Muscle of arm (tissue), 12 donors: ENCODE results near the gene AGMAT. TPM values are rescaled to one million over a fixed set of nuclear protein-coding genes. Genes with fewer than 3 reads are reported as not detected.
A peak's percentile ranks its signal among the peaks of the same experiment; 100 is the strongest.

Experiments used
- DNase-seq: peaks from one replicate; pipeline ENCODE4 v3.0.0-alpha.2; 2013
- polyA plus RNA-seq, 12 donors: library from polyadenylated mRNA; unstranded; fragments of 120-200 nt; gene quantifications; one replicate each; pipeline ENCODE4 v1.2.1, GENCODE V29; 2013; ENCODE audit not compliant: insufficient read length in 12 of 12

AGMAT gene
- polyA plus RNA-seq, 12 donors, result 1.2 to 5.6 (median 3.9) TPM; not detected in 1

DNA sequence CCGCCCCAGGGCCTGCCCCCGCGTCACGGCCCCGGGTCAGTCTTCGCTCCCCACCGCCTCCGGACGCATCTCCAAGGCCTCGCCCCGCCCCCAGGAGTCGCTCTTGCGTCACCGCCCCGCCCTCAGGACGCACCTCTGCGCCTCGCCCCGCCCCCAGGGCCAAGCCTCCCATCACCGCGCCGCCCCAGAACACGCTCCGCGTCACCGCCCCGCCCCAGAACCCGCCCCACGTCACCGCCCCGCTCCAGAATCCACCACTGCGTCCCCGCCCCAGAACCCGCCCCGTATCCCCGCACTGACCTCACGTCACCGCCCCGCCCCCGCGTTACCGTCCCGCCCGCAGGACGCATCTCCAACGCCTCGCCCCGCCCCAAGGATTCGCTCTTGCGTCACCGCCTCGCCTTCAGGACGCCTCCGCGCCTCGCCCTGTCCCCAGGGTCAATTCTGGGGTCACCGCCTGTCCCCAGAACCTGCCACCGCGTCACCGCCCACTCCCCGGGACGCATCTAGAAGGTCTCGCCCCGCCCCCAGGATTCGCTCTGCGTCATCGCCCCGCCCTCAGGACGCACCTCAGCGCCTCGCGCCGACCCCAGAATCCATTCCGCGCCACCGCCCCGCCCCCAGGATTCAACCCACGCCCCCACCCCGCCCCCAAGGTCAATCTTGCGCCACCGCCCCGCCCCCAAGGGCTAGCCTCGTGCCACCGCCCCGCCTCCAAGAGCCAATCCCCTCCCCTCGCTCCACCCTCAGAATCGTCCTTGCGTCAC, 60.4 kb downstream of the AGMAT start:
- peak; percentile 99 for DNase-seq

DNA sequence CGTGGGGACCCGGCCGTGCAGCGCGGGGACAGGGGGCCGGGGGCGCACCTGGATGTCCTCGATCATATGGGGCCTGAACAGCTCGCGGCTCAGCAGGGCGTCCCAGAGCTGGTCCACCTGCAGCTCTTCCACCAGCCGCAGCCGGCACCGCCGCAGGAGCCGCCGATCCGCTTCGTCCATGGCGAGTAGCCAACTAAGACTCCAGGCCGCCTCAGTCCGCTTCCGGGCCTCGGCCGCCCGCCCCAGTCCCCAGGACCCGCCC, 60.9 kb downstream of the AGMAT start, which contains the start of gene CASP9:
TSS of gene CASP9 (minus strand) at position 195 of the 262 bp plus-strand sequence. CDS start at position 180, 15 bp downstream.
- no peak for DNase-seq

DNA sequence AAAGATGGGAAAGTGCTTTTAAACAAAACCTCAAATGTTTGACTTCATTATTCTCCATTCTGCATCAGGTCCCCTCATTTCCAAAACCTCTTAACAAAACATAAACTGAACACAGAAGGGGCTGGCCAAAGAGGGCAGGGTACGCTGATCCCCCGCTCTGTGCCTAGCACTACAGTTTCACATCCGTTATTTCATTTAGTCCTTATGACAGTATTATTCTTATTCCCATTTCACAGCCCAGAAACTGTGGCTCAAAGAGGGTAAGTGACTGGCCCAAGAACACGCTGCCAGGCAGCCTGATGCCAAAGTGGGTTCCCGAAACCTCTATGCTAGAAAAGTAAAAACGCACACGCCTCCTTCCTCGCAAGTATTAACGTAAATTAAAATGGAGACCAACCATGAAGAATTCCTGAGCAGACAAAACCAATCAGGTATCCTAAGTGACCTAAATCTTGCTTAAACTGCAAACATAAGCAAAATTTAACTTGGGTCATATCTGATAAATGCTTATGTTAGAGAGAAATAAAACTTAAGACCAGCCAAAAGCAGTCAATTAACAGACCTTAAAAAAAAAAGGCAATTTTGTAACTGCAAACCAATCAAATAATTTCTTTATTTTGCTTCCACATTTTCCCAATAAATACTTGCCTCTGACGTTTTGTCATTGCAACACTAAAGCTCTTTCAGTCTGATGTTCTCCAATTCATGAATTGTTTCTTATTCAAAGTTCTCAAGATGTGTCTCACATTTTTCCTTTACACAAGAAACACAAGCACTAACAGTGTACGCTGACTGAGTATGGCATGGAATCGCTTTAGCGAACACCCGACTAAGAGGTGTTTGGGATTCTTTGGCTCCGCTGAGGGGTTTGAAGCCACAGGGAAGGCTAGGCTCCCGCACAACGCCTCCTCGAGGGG, 61.5 kb downstream of the AGMAT start:
- DNase-seq, result no peak

DNA sequence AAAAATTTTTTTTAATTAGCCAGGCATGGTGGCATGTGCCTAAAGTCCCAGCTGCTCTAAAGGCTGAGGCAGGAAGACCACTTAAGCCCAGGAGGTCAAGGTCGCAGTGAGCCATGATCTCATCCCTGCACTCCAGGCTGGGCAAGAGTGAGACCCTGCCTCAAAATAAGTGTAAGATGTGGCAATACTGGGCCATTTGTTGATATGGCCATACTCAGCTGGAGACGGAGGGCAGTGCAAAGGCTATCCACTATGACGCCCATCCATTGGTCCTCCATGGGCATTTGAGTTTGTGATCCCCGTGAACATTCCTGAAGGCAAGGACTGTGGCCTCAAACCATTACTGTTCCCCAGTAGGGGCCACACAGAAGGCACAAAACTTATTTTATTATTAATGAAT, 62.3 kb downstream of the AGMAT start:
- no peak for DNase-seq

Other genes with a start within 250 kb of the AGMAT start
- 10 to 100 TPM in 11 of 12 donors, not detected in 1; 19.1 to 46.5 (median 25.0) TPM for gene EFHD2, start 175.2 kb downstream of the AGMAT start, polyA plus RNA-seq
- 1 to 10 TPM in 1 of 12 donors, under 1 TPM in 9, not detected in 2; 0.18 to 1.4 (median 0.63) TPM for gene CTRC, start 146.6 kb downstream of the AGMAT start, polyA plus RNA-seq
- under 1 TPM in 4 of 12 donors, not detected in 8; 0.20 to 0.54 (median 0.37) TPM for gene CELA2A, start 128.3 kb downstream of the AGMAT start, polyA plus RNA-seq
- 1 to 10 TPM in 10 of 12 donors, not detected in 2; 1.4 to 5.5 (median 3.4) TPM for gene CELA2B, start 108.9 kb downstream of the AGMAT start, polyA plus RNA-seq
- gene CASP9, start 60.8 kb downstream of the AGMAT start, polyA plus RNA-seq, result 10 to 100 TPM in 11 of 12 donors, not detected in 1; 13.2 to 20.0 (median 17.6) TPM
- gene DNAJC16, start 58.2 kb downstream of the AGMAT start, polyA plus RNA-seq, result 10 to 100 TPM in 11 of 12 donors, not detected in 1; 12.2 to 20.4 (median 16.6) TPM
- 10 to 100 TPM in 11 of 12 donors, not detected in 1; 19.6 to 27.3 (median 25.7) TPM for gene DDI2, start 32.4 kb upstream of the AGMAT start, polyA plus RNA-seq
- gene PLEKHM2, start 99.3 kb upstream of the AGMAT start, polyA plus RNA-seq, result 10 to 100 TPM in 11 of 12 donors, not detected in 1; 36.4 to 62.2 (median 50.9) TPM
- gene SLC25A34, start 151.2 kb upstream of the AGMAT start, polyA plus RNA-seq, result 1 to 10 TPM in 10 of 12 donors, not detected in 2; 2.8 to 7.8 (median 4.4) TPM
- not detected for gene TMEM82, start 157.4 kb upstream of the AGMAT start, polyA plus RNA-seq
- gene FBLIM1, start 173.7 kb upstream of the AGMAT start, polyA plus RNA-seq, result 10 to 100 TPM in 11 of 12 donors, not detected in 1; 14.3 to 85.7 (median 31.6) TPM
- gene UQCRHL, start 222.6 kb upstream of the AGMAT start, polyA plus RNA-seq, result 1 to 10 TPM in 5 of 12 donors, under 1 TPM in 5, not detected in 2; 0.31 to 1.9 (median 1.1) TPM